ENCODE measurements around the gene TSPAN19.

TSPAN19 gene

DNA sequence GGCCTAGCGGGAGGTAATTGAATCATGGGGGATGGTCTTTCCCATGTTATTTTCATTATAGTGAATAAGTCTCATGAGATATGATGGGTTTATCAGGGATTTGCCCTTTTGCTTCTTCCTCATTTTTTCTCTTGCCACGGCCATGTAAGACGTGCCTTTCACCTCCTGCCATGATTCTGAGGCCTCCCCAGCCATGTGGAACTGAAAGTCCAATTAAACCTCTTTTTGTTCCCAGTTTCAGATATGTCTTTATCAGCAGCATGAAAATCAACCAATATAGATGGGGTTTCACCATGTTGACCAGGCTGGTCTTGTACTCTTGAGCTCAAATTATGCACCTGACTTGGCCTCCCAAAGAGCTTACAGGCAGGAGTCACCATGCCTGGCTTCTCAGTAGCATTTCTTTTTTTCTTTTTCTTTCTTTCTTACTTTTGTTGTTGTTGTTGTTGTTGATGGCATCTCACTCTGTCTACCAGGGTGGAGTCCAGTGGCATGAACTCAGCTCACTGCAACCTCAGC lies 33.2 kb downstream of the TSPAN19 start:
- TF ChIP-seq ZFX (IDR thresholded peaks at IDR 0.05) = no peak
- TF ChIP-seq, protein P1, sequence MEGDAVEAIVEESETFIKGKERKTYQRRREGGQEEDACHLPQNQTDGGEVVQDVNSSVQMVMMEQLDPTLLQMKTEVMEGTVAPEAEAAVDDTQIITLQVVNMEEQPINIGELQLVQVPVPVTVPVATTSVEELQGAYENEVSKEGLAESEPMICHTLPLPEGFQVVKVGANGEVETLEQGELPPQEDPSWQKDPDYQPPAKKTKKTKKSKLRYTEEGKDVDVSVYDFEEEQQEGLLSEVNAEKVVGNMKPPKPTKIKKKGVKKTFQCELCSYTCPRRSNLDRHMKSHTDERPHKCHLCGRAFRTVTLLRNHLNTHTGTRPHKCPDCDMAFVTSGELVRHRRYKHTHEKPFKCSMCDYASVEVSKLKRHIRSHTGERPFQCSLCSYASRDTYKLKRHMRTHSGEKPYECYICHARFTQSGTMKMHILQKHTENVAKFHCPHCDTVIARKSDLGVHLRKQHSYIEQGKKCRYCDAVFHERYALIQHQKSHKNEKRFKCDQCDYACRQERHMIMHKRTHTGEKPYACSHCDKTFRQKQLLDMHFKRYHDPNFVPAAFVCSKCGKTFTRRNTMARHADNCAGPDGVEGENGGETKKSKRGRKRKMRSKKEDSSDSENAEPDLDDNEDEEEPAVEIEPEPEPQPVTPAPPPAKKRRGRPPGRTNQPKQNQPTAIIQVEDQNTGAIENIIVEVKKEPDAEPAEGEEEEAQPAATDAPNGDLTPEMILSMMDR (conservative IDR thresholded peaks at IDR 0.05) = no peak
- H3K27ac ChIP-seq = no peak overlapping the region

DNA sequence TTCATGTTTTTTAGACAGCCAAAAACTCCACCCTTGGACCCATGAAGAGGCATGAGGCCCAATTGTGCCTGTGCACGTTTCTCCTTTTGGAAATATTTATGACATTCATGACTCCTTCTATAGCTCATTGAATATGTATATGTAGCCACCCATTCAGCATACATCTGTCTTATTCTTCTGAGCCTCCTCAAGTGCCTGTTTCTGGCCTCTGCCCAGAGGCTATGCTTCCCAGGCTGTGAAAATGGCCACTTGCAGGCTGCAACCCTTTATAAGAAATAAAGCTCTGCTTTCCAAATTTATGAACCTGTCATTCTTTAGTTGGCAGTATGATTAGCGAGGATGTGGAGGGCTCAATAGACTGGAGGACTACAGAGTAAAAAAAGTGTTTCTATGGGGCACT lies 35.3 kb downstream of the TSPAN19 start:
- TF ChIP-seq, protein P1 (conservative IDR thresholded peaks at IDR 0.05) = no peak
- TF ChIP-seq ZFX (IDR thresholded peaks at IDR 0.05) = no peak
- no peak overlapping the region for H3K27ac ChIP-seq

DNA sequence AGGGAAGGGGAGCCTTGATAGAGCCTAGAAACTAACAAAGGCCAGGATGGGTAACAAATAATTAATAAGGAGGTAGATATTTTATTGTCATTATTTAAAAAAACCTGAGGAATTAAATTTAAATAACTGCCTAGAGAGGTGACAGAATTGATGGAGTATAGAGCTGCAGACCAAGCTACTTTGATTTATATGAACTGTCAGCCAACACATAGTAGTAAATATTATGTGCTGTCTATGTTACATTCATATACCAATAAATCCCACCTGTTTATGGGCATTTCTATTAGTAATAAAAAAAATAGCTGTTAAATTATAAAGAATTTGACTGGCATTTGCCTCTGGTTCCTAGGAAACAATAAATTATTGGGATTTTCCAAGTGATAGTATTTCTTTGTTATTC lies 37.7 kb downstream of the TSPAN19 start:
- TF ChIP-seq ZFX (IDR thresholded peaks at IDR 0.05) = no peak
- TF ChIP-seq, protein P1 (conservative IDR thresholded peaks at IDR 0.05) = no peak
- H3K27ac ChIP-seq = no peak overlapping the region

DNA sequence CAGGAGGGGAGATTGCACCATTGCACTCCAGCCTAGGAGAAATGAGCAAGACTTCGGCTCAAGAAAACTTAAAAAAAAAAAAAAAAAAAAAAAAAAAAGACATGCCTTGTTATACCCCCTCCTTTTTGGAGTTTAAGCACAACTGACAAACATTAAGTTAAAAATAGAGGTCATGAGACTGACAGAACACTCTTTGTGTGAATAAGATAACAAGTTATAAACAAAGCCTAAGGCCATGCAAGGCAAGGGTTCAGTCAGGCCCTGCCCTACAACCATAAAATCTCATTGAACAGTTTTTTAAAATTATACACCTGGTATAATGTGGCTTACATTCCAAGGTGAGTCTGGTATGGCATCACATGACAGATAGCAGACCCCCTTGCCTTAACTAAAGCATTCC lies 39.3 kb downstream of the TSPAN19 start:
- TF ChIP-seq, protein P1 (conservative IDR thresholded peaks at IDR 0.05) = no peak
- no peak overlapping the region for H3K27ac ChIP-seq

DNA sequence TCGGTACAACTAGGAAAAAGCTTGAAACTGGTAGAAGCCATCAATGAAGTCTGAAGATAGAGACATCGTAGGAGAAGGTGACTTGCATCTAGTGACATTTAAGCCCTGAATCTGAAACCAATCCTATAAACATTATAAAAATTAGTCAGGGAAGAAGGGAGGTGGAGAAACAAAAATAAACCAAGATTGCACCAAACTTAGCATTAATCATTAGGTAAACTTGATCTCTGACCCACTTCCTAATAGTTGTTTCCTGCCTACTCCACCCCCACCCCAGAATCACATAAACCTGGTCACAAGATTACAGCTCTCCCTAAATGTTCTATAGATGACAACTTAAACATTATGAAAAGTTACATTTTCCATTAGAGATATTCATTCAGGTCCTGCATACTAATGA lies 40.4 kb downstream of the TSPAN19 start:
- H3K27ac ChIP-seq = no peak overlapping the region
- TF ChIP-seq, protein P1 (conservative IDR thresholded peaks at IDR 0.05) = no peak
- TF ChIP-seq ZFX (IDR thresholded peaks at IDR 0.05) = no peak

DNA sequence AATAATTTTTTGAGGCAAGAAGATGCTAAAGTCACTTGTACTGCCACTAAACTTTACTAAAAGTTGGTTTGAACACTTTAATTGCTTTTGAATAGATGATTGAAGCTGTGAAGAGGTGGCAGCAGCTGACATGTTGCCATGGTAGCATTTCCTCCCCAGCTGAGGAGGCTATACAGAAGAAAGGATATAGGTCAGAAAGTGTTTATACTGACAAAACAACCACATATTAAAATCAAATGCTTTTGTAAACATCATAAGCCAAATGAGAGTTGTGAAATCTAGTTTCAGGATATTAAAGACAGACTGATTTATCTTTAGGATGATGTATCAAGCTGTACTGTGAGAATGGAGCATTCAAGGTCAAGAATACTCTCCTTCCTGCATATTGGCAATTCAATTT lies 41.7 kb downstream of the TSPAN19 start:
- no peak overlapping the region for H3K27ac ChIP-seq
- TF ChIP-seq, protein P1 (conservative IDR thresholded peaks at IDR 0.05) = no peak
- TF ChIP-seq ZFX (IDR thresholded peaks at IDR 0.05) = no peak

DNA sequence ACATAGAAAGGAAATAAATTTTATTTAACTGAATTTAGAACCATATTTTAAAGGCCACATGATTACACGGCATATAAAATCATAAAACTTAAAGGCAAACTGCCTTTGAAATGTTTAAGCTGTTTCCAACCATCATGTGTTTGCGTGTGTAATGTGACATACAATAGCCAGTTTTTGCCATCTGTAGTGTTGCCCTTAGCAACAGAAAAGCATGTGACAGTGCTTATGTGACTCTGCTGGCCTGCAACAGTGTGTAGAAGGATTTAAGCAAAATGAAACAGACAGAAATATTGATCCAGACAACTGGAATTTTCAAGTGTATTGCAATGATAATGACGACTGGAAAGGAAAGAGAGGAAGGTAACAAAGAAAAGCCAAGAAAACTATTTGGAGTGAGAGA lies 49.5 kb downstream of the TSPAN19 start:
- TF ChIP-seq, protein P1 (conservative IDR thresholded peaks at IDR 0.05) = no peak
- no peak for TF ChIP-seq ZFX (IDR thresholded peaks at IDR 0.05)
- H3K27ac ChIP-seq = no peak overlapping the region

All from C4-2B (cell line).